HFFc6 (cell line): Measurements from ENCODE around the gene GHRH. TPM values are rescaled to one million over a fixed set of nuclear protein-coding genes. Genes with fewer than 3 reads are reported as not detected.

ENCODE experiments used
- DNase-seq: peaks from one replicate; pipeline ENCODE4 v3.0.0-alpha.2; 2018
- H3K27ac Mint-ChIP-seq: 2 replicates; pipeline ENCODE4 v1.8.0; 2020; ENCODE audit warnings: mild to moderate bottlenecking, mixed read lengths
- H3K27me3 Mint-ChIP-seq: 2 replicates; pipeline ENCODE4 v1.8.0; 2021; ENCODE audit warnings: mild to moderate bottlenecking, moderate library complexity, mixed read lengths; ENCODE audit not compliant: insufficient read depth
- H3K36me3 Mint-ChIP-seq: 2 replicates; pipeline ENCODE4 v1.8.0; 2021; ENCODE audit warnings: low read depth, mixed read lengths
- H3K4me1 Mint-ChIP-seq: 2 replicates; pipeline ENCODE4 v1.8.0; 2020; ENCODE audit warnings: low read depth, mixed read lengths
- H3K4me3 Mint-ChIP-seq: 2 replicates; pipeline ENCODE4 v1.8.0; 2020; ENCODE audit warnings: mild to moderate bottlenecking, moderate library complexity, mixed read lengths
- H3K9me3 Mint-ChIP-seq: 2 replicates; pipeline ENCODE4 v1.8.0; 2020; ENCODE audit warnings: mild to moderate bottlenecking, mixed read lengths
- CTCF ChIP-seq: fragments of 200-600 bp; sonication (generic); IDR thresholded peaks from 2 replicates; pipeline ENCODE4 v1.5.0; 2021; ENCODE audit warnings: antibody characterized with exemption, mild to moderate bottlenecking
- total RNA-seq, 6 experiments: library from RNA; stranded (reverse); fragmentation: NEBNext Ultra II Directional; extraction: Animal tissue kit (Norgen Biotek cat#: 25700); gene quantifications; 2 replicates in 1 of 6; 3 replicates in 5 of 6; pipeline ENCODE4 v1.2.3, GENCODE V29; 2021

The GHRH gene
- total RNA-seq, 6 experiments from 2014 or later = not detected

- Mint-ChIP-seq H3K27ac (no peak overlapping the region), H3K4me1 (peaks cover 52% of the 10 kb centered on the region), H3K27me3 (no peaks in the 10 kb centered on the region; the same call in 1 of the 2 replicates), H3K9me3 (no peaks in the 10 kb centered on the region), H3K4me3 (no peak overlapping the region), H3K36me3 (peaks cover 34% of the 10 kb centered on the region)
- DNase-seq = no peak
- no peak for TF ChIP-seq CTCF
Observed at GRCh38 chr20:37218441-37218840, 43.2 kb downstream of the GHRH start.

- TF ChIP-seq CTCF = no peak
- DNase-seq = no peak
- no peak overlapping the region for H3K4me3 Mint-ChIP-seq
- no peaks in the 10 kb centered on the region for H3K9me3 Mint-ChIP-seq
- H3K27me3 Mint-ChIP-seq = no peaks in the 10 kb centered on the region
- peaks cover 20% of the 10 kb centered on the region for H3K4me1 Mint-ChIP-seq
- no peak overlapping the region for H3K27ac Mint-ChIP-seq
- peaks cover 16% of the 10 kb centered on the region; the same call in 1 of the 2 replicates for H3K36me3 Mint-ChIP-seq
Observed at GRCh38 chr20:37209661-37210314, 51.8 kb downstream of the GHRH start.

- peaks cover 22% of the 10 kb centered on the region; the same call in 1 of the 2 replicates for H3K36me3 Mint-ChIP-seq
- TF ChIP-seq CTCF = no peak
Observed at GRCh38 chr20:37209193-37209592, 52.4 kb downstream of the GHRH start.

GRCh38 chr20:37207171-37207570, 54.4 kb downstream of the GHRH start:
- Mint-ChIP-seq H3K4me1 (peaks cover 15% of the 10 kb centered on the region), H3K36me3 (peaks cover 18% of the 10 kb centered on the region; the same call in 1 of the 2 replicates), H3K27ac (no peak overlapping the region), H3K27me3 (no peaks in the 10 kb centered on the region), H3K4me3 (no peak overlapping the region), H3K9me3 (no peaks in the 10 kb centered on the region)
- no peak for DNase-seq
- TF ChIP-seq CTCF = no peak

More at GRCh38 chr20:37209193-37209592, 52.4 kb downstream of the GHRH start:
- Mint-ChIP-seq H3K27me3 (no peaks in the 10 kb centered on the region), H3K9me3 (no peaks in the 10 kb centered on the region), H3K4me3 (no peak overlapping the region), H3K4me1 (peaks cover 14% of the 10 kb centered on the region; the same call in 1 of the 2 replicates), H3K27ac (no peak overlapping the region)
- no peak for DNase-seq

- Mint-ChIP-seq H3K36me3 (peaks cover 24% of the 10 kb centered on the region; the same call in 1 of the 2 replicates), H3K27me3 (no peaks in the 10 kb centered on the region), H3K27ac (peak overlapping the region; percentile 28), H3K4me3 (no peak overlapping the region), H3K9me3 (no peaks in the 10 kb centered on the region), H3K4me1 (peaks cover 29% of the 10 kb centered on the region)
- TF ChIP-seq CTCF = no peak
- no peak for DNase-seq
Observed at GRCh38 chr20:37205794-37206193, 55.8 kb downstream of the GHRH start.
